HepG2 (cell line): Measurements from ENCODE around the gene SGK1. TPM values are rescaled to one million over a fixed set of nuclear protein-coding genes. Genes with fewer than 3 reads are reported as not detected.

Source experiments
- CEBPG ChIP-seq: IDR thresholded peaks from 2 replicates; pipeline ENCODE4 v1.6.1; 2016
- FOSL1 ChIP-seq: sonication (generic); formaldehyde crosslinking; IDR thresholded peaks from 2 replicates; pipeline ENCODE4 v1.9.0; 2021; ENCODE audit warnings: missing genetic modification reagents, borderline replicate concordance
- FOXA3 ChIP-seq: IDR thresholded peaks from 2 replicates; pipeline ENCODE4 v1.6.1; 2016; ENCODE audit warnings: missing genetic modification reagents, missing compliant biosample characterization
- GATA4 ChIP-seq: sonication (generic); IDR thresholded peaks from 2 replicates; pipeline ENCODE4 v1.6.1; 2016; ENCODE audit warnings: antibody characterized with exemption, low read depth, borderline replicate concordance
- GATAD1 ChIP-seq: IDR thresholded peaks from 2 replicates; pipeline ENCODE4 v1.6.1; 2016; ENCODE audit warnings: missing genetic modification reagents, missing compliant biosample characterization
- LRRFIP1 ChIP-seq: sonication (generic); formaldehyde crosslinking; conservative IDR thresholded peaks from 2 replicates; pipeline ENCODE4 v1.4.0; 2020; ENCODE audit warnings: missing genetic modification reagents
- MIER2 ChIP-seq: IDR thresholded peaks from 2 replicates; pipeline ENCODE4 v1.6.1; 2016; ENCODE audit warnings: missing biosample characterization, missing genetic modification reagents
- MLLT10 ChIP-seq: sonication (generic); formaldehyde crosslinking; IDR thresholded peaks from 2 replicates; pipeline ENCODE4 v1.4.0; 2020; ENCODE audit warnings: missing genetic modification reagents
- MYPOP ChIP-seq: sonication (generic); formaldehyde crosslinking; IDR thresholded peaks from 2 replicates; pipeline ENCODE4 v1.8.1; 2023; ENCODE audit warnings: mild to moderate bottlenecking, moderate library complexity, missing genetic modification reagents
- PAX8 ChIP-seq: sonication (generic); formaldehyde crosslinking; IDR thresholded peaks from 2 replicates; pipeline ENCODE4 v1.8.0; 2022; ENCODE audit warnings: mild to moderate bottlenecking, missing genetic modification reagents, borderline replicate concordance
- RORA ChIP-seq: sonication (generic); formaldehyde crosslinking; IDR thresholded peaks from 2 replicates; pipeline ENCODE4 v1.5.0; 2020; ENCODE audit warnings: mild to moderate bottlenecking, missing genetic modification reagents, moderate library complexity
- SP4 ChIP-seq: sonication (generic); formaldehyde crosslinking; IDR thresholded peaks from 2 replicates; pipeline ENCODE4 v1.8.1; 2023; ENCODE audit warnings: mild to moderate bottlenecking, missing genetic modification reagents
- STAT5B ChIP-seq: sonication (generic); formaldehyde crosslinking; IDR thresholded peaks from 2 replicates; pipeline ENCODE4 v1.4.0; 2020; ENCODE audit warnings: missing genetic modification reagents
- THYN1 ChIP-seq: sonication (generic); formaldehyde crosslinking; IDR thresholded peaks from 2 replicates; pipeline ENCODE4 v1.8.1; 2023; ENCODE audit warnings: low read depth, mild to moderate bottlenecking, moderate library complexity, missing genetic modification reagents, borderline replicate concordance
- ZFP41 ChIP-seq: sonication (generic); formaldehyde crosslinking; IDR thresholded peaks from 2 replicates; pipeline ENCODE4 v1.4.0; 2020; ENCODE audit warnings: mild to moderate bottlenecking, missing genetic modification reagents, borderline replicate concordance
- ZNF232 ChIP-seq: sonication (generic); formaldehyde crosslinking; IDR thresholded peaks from 2 replicates; pipeline ENCODE4 v1.4.0; 2020; ENCODE audit warnings: missing genetic modification reagents, borderline replicate concordance
- ZNF280D ChIP-seq: sonication (generic); formaldehyde crosslinking; IDR thresholded peaks from 2 replicates; pipeline ENCODE4 v1.5.1; 2020; ENCODE audit warnings: mild to moderate bottlenecking, missing genetic modification reagents
- ZNF33B ChIP-seq: sonication (generic); formaldehyde crosslinking; IDR thresholded peaks from 2 replicates; pipeline ENCODE4 v1.5.1; 2020; ENCODE audit warnings: mild to moderate bottlenecking, missing genetic modification reagents
- ZNF569 ChIP-seq: sonication (generic); formaldehyde crosslinking; IDR thresholded peaks from 2 replicates; pipeline ENCODE4 v1.5.0; 2020; ENCODE audit warnings: mild to moderate bottlenecking, missing genetic modification reagents, moderate library complexity, borderline replicate concordance
- ZNF570 ChIP-seq: sonication (generic); formaldehyde crosslinking; IDR thresholded peaks from 2 replicates; pipeline ENCODE4 v1.4.0; 2020; ENCODE audit warnings: mild to moderate bottlenecking, missing genetic modification reagents, borderline replicate concordance
- ZNF629 ChIP-seq: sonication (generic); formaldehyde crosslinking; conservative IDR thresholded peaks from 2 replicates; pipeline ENCODE4 v1.5.0; 2020; ENCODE audit warnings: missing genetic modification reagents
- ZNF724P ChIP-seq: sonication (generic); formaldehyde crosslinking; IDR thresholded peaks from 2 replicates; pipeline ENCODE4 v1.8.0; 2022; ENCODE audit warnings: missing genetic modification reagents, borderline replicate concordance
- ZNF773 ChIP-seq: sonication (generic); formaldehyde crosslinking; IDR thresholded peaks from 2 replicates; pipeline ENCODE4 v1.4.0; 2020; ENCODE audit warnings: missing genetic modification reagents, borderline replicate concordance
- ZSCAN30 ChIP-seq: sonication (generic); formaldehyde crosslinking; IDR thresholded peaks from 2 replicates; pipeline ENCODE4 v1.5.0; 2020; ENCODE audit warnings: mild to moderate bottlenecking, missing genetic modification reagents
- polyA plus RNA-seq, 8 experiments: library from polyadenylated mRNA; depleted of rRNA in 3 of 8; stranded (reverse) in 7 of 8; unstranded in 1 of 8; fragments of >200 nt; fragmentation: Illumina TruSeq in 4 of 8; extraction: Trizol in 4 of 8; gene quantifications; 2 replicates each; pipeline versions ENCODE4 v1.2.1 to v1.2.3, GENCODE V29; 2011 to 2016; ENCODE audit warnings: low read depth in 4 of 8, missing spikeins in 1 of 8, mixed read lengths in 1 of 8; ENCODE audit not compliant: insufficient read depth in 1 of 8
- total RNA-seq, 5 experiments: library from RNA; depleted of rRNA; stranded (reverse); fragments of >200 nt; fragmentation: Illumina TruSeq; extraction: Trizol; gene quantifications; 2 replicates each; pipeline ENCODE4 v1.2.3, GENCODE V29; 2016; ENCODE audit warnings: low read depth in 1 of 5

Gene SGK1
- total and polyA plus RNA-seq, 2 of the 13 experiments (the other 11 are each of a cell fraction or from before 2014, with no cell fraction given) = 56.1 to 56.2 TPM

DNA sequence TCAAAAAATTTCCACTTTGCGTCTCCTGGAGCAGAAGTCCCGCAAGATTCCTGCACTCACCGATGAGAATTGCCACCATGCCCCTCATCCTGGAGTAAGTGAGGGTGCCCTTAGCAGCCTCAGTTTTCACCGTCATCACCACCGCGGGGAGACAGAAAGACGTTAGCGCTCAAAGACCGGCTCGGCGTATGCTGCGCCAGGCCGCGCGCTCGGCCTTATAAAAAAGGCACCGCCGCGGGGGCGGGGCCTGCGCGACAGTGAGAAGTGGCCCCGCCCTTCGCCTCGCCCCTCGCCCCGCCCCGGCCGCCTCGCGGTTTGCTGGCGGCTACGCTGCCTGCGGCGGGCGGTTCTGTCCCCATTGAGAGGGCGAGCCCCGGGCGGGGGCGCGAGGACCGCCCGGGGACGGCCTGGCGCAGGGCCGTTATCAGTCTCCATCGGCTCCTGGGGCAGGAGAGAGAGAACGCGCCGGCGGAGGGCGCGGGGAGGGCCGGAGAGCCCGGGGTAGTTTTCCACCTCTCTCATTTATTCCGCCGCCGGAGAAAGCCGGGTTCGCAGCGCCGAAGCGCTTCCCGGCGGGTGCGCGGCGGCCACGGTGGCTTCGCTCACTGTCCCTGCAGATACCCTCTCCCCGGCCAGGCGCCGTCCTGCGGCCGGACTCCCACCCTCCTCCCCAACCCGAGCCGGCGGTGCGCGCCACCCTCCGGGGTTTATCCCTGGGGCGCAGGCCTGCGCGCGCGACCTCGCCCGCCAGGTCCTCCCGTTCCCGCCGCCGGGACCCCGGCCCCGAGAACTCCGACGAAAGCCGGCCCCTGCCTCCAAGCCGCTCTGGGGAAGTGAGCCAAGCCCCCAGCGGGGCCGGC is 143.0 kb downstream of the SGK1 start (continued):
- TF ChIP-seq LRRFIP1 (CRISPR knock-in tag) (no peak), ZNF232 (CRISPR knock-in tag) (0 out of 2 replicates have a peak, but pooled peaks have one; percentile 63), ZNF570 (CRISPR knock-in tag) (no peak), ZNF773 (CRISPR knock-in tag) (peak; percentile 22; the same call in 1 of the 2 replicates), ZNF33B (CRISPR knock-in tag) (no peak), FOSL1 (CRISPR knock-in tag) (no peak), PAX8 (CRISPR knock-in tag) (no peak), FOXA3 (CRISPR knock-in tag) (peak; percentile 39; the same call in 1 of the 2 replicates), MLLT10 (CRISPR knock-in tag) (0 out of 2 replicates have a peak, but pooled peaks have one; percentile 42), ZSCAN30 (CRISPR knock-in tag) (no peak), RORA (CRISPR knock-in tag) (no peak), GATA4 (peak; percentile 91), MYPOP (CRISPR knock-in tag) (peak; percentile 99), CEBPG (CRISPR knock-in tag) (no peak; the same call in 1 of the 2 replicates), ZFP41 (CRISPR knock-in tag) (no peak), ZNF724P (CRISPR knock-in tag) (peak; percentile 20), ZNF280D (no peak; the same call in none of the 2 replicates), MIER2 (no peak; the same call in 1 of the 2 replicates), ZNF629 (CRISPR knock-in tag) (peak; percentile 84), ZNF569 (CRISPR knock-in tag) (no peak; the same call in 1 of the 2 replicates), STAT5B (no peak), GATAD1 (CRISPR knock-in tag) (peak; percentile 65), THYN1 (peak; percentile 75; the same call in 1 of the 2 replicates), SP4 (peak; percentile 99)
